Hematopoietic multipotent progenitor cell treated with erythropoietin and hydrocortisone succinate and interleukin-3 and kit ligand, for 6 days (in vitro differentiated cells): ENCODE results near the gene SCAMP1.
"Not testable (repeated sequence)": the region's sequence is repeated elsewhere in the genome, so short reads cannot be mapped to it uniquely, and the experiment has no call there.

Experiments
- DNase-seq: peaks from one replicate; pipeline ENCODE4 v3.0.0-alpha.2; 2015

SCAMP1 gene

GRCh38 chr5:78359831-78360673, at the start of gene SCAMP1:
Gene SCAMP1 (plus strand): TSS chr5:78360617. CDS start chr5:78360672, 55 bp downstream.
- peak; percentile 92 for DNase-seq

DNA sequence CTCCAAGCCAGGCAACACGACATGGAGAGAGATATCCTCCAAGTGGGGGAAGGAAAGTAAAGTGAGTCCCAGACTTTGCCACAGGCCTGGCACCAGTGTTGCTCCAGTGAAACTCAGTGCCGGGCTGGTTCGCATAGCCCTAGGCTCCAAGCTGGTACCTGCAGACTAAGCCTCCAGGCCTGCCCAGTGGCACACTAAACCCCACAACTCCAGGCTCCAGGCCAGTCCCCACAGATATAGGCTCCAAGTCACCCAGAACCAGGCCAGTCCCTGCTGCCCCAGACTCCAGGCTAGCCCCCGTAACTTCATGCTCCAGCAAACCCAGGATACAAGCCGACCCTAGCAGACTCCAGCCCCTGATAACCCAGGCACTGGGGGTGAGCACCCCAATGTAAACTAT, 42.9 kb upstream of the SCAMP1 start:
- DNase-seq: no peak

GRCh38 chr5:78318337-78318736, 42.1 kb upstream of the SCAMP1 start:
- DNase-seq: no peak

GRCh38 chr5:78320401-78320800, 40.0 kb upstream of the SCAMP1 start:
- peak; percentile 58 for DNase-seq

- no peak for DNase-seq
Observed at GRCh38 chr5:78323241-78323640, 37.2 kb upstream of the SCAMP1 start.

- no peak for DNase-seq
Observed at GRCh38 chr5:78326930-78327329, 33.5 kb upstream of the SCAMP1 start.

GRCh38 chr5:78327761-78328510, 32.5 kb upstream of the SCAMP1 start:
- no peak for DNase-seq

DNA sequence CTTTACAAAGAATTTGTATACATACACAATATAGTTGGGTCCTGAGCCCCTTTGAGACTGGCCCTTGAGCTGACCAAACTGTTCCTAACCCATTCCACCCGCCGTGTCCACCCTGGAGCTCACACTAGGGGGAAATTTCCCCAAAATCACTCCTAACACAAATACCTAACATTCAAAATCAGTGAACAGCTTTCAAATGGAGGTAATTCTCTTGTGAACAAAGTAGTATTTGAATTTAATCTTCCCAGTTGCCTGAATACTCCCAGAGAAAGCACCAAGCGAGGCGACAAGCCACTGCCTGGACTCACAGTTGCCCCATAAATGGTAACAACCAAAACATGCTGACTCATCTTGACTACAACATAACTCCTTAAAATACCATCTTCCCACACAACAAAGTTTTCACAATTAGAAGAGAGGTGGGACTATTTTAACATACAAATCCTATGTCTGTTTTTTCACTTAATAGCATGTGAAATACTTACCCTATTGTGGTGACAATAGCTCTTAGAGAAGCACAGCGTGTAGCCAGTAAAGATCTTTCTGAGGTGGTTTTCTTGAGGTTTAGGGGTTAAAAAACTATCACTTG, 31.7 kb upstream of the SCAMP1 start:
- DNase-seq: no peak

- no peak for DNase-seq
Observed at GRCh38 chr5:78331523-78332080, 28.8 kb upstream of the SCAMP1 start.

DNA sequence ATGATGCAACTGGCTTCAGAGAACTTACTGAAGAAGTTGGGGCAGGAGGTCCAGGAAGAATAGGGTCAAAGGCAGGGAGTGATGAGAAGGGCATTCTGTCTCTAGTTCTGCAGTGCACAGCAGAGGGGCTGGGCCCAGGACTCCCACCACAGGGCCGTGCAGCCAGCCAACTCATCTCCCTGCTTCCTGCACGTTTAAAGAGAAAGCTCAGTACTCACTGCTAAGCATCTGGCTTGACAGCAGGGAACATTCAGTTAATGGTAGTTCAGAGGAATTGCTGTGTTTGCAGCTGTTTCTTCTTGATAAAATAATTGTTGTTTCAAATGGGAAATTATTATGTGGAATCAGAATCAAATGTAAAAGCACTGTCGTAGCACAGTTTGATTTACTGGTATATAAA, 25.6 kb upstream of the SCAMP1 start:
- DNase-seq: no peak

- no peak for DNase-seq
Observed at GRCh38 chr5:78335976-78336375, 24.4 kb upstream of the SCAMP1 start.

DNA sequence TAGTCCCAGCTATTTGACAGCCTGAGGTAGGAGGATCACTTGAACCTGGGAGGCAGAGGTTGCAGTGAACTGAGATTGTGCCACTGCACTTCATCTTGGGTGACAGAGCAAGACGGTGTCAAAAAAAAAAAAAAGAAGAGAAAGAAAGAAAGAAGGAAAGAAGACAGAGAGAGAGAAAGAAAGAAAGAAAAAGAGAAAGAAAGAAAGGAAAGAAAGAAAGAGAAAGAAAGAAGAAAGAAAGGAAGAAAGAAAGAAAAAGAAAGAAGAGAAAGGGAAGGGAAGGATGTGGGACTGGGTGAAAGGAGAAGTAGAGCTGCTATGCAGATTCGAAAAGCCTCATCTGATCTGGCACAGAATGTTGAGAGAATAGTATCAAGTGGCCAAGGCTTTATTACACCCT, 23.7 kb upstream of the SCAMP1 start:
- DNase-seq: no peak

GRCh38 chr5:78339617-78340436, 20.6 kb upstream of the SCAMP1 start:
- no peak for DNase-seq

DNA sequence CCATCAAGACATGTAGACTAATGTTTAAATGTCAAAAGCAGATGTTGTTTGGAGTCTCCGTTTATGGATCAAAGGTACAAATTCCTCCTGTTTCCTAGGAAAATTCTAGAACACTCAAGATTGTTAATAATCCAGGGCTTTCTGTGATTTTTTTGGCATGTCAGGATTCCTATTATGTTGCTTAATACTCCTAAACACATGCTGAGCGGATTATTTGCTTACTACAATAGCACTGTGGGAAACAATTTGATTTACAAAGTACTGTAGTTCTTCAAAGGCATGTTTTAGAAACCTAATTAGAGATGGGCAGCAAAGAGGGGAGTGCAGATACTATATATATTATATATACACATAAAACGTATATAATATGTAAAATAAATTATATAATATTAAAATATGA, 19.0 kb upstream of the SCAMP1 start:
- no peak for DNase-seq

DNA sequence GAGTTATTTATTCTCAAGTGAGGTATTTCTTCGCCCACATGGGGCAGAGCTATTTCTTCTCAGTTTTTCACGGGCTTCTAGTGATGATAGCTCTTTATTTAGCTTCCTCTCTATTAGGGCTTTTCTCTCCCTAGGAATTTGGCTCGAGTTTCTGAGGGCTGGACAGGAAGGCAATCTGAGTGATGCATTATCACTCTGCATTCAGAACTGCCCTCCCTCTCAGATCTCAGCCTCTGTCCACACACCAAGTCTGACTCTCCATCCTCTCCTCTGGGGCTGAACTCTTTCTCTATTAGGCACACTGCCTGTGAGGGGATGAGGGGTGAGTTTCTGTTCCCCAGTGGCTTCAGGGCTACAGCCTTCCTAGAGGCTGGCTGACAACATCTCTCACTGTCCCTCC, 14.9 kb upstream of the SCAMP1 start:
- no peak for DNase-seq

GRCh38 chr5:78353520-78353919, 6.9 kb upstream of the SCAMP1 start:
- DNase-seq: no peak

- no peak for DNase-seq
Observed at GRCh38 chr5:78354066-78354670, 6.2 kb upstream of the SCAMP1 start.

GRCh38 chr5:78355561-78355960, 4.9 kb upstream of the SCAMP1 start:
- no peak for DNase-seq

- DNase-seq: not testable (repeated sequence)
Observed at GRCh38 chr5:78359455-78359830, 974 bp upstream of the SCAMP1 start.

DNA sequence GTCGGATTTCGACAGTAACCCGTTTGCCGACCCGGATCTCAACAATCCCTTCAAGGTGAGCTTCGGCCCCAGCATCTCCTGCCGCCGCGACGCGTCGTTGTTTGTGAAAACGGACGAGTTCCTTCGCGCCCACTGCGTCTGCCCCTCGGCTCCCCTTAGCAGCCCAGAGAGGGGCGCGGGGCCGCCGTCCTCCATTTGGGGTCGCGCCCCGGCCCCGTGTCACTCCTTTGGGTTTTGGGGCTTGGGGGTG, 182 bp downstream of the SCAMP1 start:
- DNase-seq: no peak

GRCh38 chr5:78360924-78361630, 660 bp downstream of the SCAMP1 start:
- DNase-seq: peak; percentile 68

- peak; percentile 79 for DNase-seq
Observed at GRCh38 chr5:78361631-78361993, 1.2 kb downstream of the SCAMP1 start.
